ENCODE measurements around the gene PDE9A.

The PDE9A gene

DNA sequence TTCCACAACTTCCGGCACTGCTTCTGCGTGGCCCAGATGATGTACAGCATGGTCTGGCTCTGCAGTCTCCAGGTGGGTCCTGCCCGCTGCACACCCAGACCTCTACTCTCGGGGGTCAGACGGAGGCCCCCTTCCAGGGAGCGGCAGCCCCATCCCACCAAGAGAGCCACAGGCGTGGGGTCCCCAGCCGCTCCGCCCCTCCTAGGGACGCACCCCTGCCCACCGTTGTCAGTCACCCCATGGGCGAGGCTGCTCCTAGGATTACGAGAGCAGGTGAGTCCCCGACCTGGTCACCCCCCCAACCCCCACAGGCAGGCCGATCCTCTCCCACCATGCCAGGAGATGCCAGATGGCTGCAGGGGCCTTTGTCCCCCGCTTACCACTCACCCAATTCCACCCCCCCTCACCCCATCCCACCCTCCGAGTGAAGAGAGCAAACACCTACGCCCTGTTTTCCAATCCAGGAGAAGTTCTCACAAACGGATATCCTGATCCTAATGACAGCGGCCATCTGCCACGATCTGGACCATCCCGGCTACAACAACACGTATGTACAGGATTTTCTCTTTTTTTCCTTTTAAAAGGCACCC lies 107.0 kb downstream of the PDE9A start:
- Mint-ChIP-seq H3K4me1 (peaks cover 18% of the 10 kb centered on the region), H3K9me3 (no peaks in the 10 kb centered on the region), H3K4me3 (no peak overlapping the region), H3K27ac (no peak overlapping the region), H3K36me3 (ENCODE audit: low read depth) (peaks cover 33% of the 10 kb centered on the region), H3K27me3 (ENCODE audit: low read depth, poor library complexity) (peaks cover 4% of the 10 kb centered on the region)
- DNase-seq, result no peak
- TF ChIP-seq, protein P1, sequence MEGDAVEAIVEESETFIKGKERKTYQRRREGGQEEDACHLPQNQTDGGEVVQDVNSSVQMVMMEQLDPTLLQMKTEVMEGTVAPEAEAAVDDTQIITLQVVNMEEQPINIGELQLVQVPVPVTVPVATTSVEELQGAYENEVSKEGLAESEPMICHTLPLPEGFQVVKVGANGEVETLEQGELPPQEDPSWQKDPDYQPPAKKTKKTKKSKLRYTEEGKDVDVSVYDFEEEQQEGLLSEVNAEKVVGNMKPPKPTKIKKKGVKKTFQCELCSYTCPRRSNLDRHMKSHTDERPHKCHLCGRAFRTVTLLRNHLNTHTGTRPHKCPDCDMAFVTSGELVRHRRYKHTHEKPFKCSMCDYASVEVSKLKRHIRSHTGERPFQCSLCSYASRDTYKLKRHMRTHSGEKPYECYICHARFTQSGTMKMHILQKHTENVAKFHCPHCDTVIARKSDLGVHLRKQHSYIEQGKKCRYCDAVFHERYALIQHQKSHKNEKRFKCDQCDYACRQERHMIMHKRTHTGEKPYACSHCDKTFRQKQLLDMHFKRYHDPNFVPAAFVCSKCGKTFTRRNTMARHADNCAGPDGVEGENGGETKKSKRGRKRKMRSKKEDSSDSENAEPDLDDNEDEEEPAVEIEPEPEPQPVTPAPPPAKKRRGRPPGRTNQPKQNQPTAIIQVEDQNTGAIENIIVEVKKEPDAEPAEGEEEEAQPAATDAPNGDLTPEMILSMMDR (IDR thresholded peaks at IDR 0.05), result no peak

DNA sequence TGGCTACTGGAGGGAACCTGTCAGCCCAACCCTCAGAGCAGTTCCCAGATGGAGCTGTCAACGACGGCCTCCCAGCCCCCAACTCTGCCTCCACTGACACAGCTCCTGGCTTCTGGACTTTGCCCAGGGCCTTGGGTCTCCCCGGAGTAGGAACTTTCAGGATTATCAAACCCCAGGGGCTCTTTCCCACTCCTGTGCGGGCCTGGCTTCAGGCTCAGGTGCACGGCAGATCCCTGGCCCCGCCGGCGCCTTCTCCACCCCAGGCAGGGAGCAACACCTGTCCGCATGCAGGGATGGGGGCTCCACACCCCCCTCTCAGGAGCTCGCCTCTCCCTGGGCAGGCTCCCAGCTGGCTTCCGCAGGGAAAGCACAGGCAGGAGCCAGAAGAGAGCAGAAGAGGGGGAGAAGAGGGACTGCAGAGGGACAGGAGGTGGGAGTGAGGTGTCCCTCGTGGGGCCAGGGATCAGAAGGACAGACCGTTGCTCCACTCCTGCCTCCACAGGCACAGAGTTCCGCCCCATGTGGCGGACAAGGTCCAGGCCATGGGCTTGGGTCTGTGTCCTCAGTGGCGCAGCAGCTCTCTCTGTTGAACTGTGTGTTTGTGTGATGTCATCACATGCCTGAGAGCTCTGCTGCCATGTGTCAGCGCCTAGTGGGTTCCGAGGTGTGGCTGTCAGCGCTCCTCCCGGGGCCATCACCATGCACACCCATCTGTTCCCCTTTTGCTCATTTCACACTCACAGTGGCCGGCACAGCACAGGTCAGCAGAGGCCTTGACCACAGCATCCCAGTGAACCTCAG lies 107.7 kb downstream of the PDE9A start:
- H3K36me3 Mint-ChIP-seq (ENCODE audit: low read depth), result peaks cover 37% of the 10 kb centered on the region
- DNase-seq, result no peak
- peaks cover 4% of the 10 kb centered on the region for H3K27me3 Mint-ChIP-seq (ENCODE audit: low read depth, poor library complexity)
- no peak overlapping the region for H3K27ac Mint-ChIP-seq
- H3K9me3 Mint-ChIP-seq, result no peaks in the 10 kb centered on the region
- TF ChIP-seq, protein P1 (IDR thresholded peaks at IDR 0.05), result no peak
- peaks cover 23% of the 10 kb centered on the region for H3K4me1 Mint-ChIP-seq
- H3K4me3 Mint-ChIP-seq, result no peak overlapping the region

DNA sequence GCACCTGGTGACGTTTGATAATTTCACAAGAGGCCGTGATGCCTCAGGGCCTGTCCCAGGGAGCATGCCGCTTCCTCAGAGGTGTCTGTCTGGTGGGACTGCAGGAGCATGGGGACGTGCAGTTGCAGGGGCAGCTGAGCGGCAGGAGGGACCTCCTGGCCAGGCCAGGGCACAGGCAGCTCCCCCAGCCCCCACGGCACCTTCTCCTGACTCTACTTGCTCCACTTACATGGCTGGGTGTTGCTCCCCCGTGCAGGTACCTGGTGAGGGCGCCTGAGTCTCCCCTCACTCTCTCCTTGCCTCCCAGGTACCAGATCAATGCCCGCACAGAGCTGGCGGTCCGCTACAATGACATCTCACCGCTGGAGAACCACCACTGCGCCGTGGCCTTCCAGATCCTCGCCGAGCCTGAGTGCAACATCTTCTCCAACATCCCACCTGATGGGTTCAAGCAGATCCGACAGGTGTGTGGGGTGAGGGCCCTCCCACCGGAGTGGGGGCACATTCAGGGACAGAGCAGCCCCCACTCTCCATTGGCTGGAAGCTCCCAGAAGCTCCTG lies 108.4 kb downstream of the PDE9A start:
- H3K27me3 Mint-ChIP-seq (ENCODE audit: low read depth, poor library complexity), result peaks cover 4% of the 10 kb centered on the region
- H3K27ac Mint-ChIP-seq, result peak overlapping the region; percentile 83
- H3K9me3 Mint-ChIP-seq, result no peaks in the 10 kb centered on the region
- H3K36me3 Mint-ChIP-seq (ENCODE audit: low read depth), result peaks cover 41% of the 10 kb centered on the region
- TF ChIP-seq, protein P1 (IDR thresholded peaks at IDR 0.05), result no peak
- DNase-seq, result no peak
- no peak overlapping the region for H3K4me3 Mint-ChIP-seq
- peaks cover 30% of the 10 kb centered on the region for H3K4me1 Mint-ChIP-seq

DNA sequence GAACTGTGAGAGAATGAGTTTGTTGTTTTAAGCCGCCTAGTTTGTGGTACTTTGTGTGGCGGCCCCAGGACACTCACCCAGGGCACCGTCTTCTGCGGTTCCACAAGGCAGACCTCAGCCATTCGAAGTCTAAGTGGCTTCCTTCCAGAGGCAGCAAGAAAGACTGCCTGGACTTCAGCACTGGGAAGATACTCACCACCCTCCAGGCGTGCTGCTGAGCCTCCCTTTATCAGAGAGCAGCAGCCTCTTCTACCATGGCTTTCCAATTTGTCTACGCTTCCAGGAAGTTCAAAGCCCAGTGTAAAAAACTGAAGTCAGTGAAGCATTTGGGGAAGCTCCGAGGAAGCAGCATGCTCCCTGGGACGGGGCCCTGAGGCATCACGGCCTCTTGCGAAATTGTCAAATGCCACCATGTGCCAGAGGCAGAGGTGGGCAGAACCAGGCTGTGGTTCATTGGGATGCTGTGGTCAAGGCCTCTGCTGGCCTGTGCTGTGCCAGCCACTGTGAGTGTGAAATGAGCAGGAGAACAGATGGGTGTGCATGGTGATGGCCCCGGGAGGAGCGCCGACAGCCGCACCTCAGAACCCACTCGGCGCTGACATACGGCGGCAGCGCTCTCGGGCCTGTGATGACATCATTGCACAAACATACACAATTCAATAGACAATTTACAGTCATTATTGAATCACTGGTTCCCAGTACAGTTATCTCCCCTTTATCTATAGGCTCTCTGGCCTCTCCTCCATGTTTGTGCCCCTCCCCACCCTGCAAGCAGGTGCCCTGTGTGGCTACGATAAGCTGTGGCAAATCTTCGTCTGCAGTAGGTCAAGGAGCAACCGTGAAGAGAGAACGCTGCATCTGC lies 110.4 kb downstream of the PDE9A start:
- Mint-ChIP-seq H3K36me3 (ENCODE audit: low read depth) (peaks cover 43% of the 10 kb centered on the region), H3K9me3 (no peaks in the 10 kb centered on the region), H3K27ac (no peak overlapping the region), H3K4me3 (no peak overlapping the region), H3K27me3 (ENCODE audit: low read depth, poor library complexity) (no peaks in the 10 kb centered on the region), H3K4me1 (peaks cover 35% of the 10 kb centered on the region)
- TF ChIP-seq, protein P1 (IDR thresholded peaks at IDR 0.05), result no peak
- DNase-seq, result no peak

DNA sequence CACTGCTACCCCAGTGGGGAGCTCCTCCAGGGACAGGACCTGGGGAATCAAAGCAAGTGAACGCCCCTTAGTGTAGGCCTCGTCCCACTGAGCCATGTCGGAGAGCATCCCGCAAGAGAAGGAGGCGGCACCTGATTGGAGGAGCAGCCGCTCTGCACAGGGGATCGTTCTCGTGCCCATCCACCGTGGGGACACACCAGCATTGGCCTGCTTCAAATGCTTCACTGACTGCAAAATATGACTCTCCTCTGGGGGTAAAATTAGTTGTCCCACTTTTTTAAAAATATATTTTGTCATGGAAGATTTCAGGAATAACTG lies 111.0 kb downstream of the PDE9A start:
- no peaks in the 10 kb centered on the region for H3K9me3 Mint-ChIP-seq
- peaks cover 49% of the 10 kb centered on the region for H3K36me3 Mint-ChIP-seq (ENCODE audit: low read depth)
- no peak overlapping the region for H3K27ac Mint-ChIP-seq
- no peak overlapping the region for H3K4me3 Mint-ChIP-seq
- no peaks in the 10 kb centered on the region for H3K27me3 Mint-ChIP-seq (ENCODE audit: low read depth, poor library complexity)
- TF ChIP-seq, protein P1 (IDR thresholded peaks at IDR 0.05), result no peak
- no peak for DNase-seq
- H3K4me1 Mint-ChIP-seq, result peaks cover 30% of the 10 kb centered on the region

All from nephron progenitor cell (in vitro differentiated cells).